ENCODE measurements around the gene DIPK1A.

- no peak for TF ChIP-seq YY1 (tag by site-specific recombination; IDR thresholded peaks at IDR 0.05)
- no peak for TF ChIP-seq ZNF792 (tag by site-specific recombination; IDR thresholded peaks at IDR 0.05)
- TF ChIP-seq ZBTB11 (tag by site-specific recombination; conservative IDR thresholded peaks at IDR 0.05; ENCODE audit: low read depth): no peak
- TF ChIP-seq ZNF10 (tag by site-specific recombination; IDR thresholded peaks at IDR 0.05): no peak
- no peak for TF ChIP-seq CTCF (tag by site-specific recombination; IDR thresholded peaks at IDR 0.05)
- TF ChIP-seq ZNF623 (tag by site-specific recombination; IDR thresholded peaks at IDR 0.05): no peak
- no peak for TF ChIP-seq BCL6B (tag by site-specific recombination; IDR thresholded peaks at IDR 0.05)
- TF ChIP-seq SP2 (tag by site-specific recombination; IDR thresholded peaks at IDR 0.05): no peak
- no peak for TF ChIP-seq OVOL3 (tag by site-specific recombination; IDR thresholded peaks at IDR 0.05)
- no peak for TF ChIP-seq ZNF596 (tag by site-specific recombination; IDR thresholded peaks at IDR 0.05)
- TF ChIP-seq FEZF1 (tag by site-specific recombination; IDR thresholded peaks at IDR 0.05): no peak
These were observed 29.6 kb downstream of the DIPK1A start for GRCh38 chr1:92931691-92932090.

All from HEK293 (cell line).